Parathyroid adenoma (tissue), 2 donors: ENCODE results near the gene TMEM184C.

Experiments used
- H2AFZ ChIP-seq: fragments of 300-600 bp; sonication (generic); one replicate; pipeline ENCODE4 v1.7.0; 2017; ENCODE audit warnings: antibody characterized with exemption, mild to moderate bottlenecking
- H3K27ac ChIP-seq: fragments of 300-600 bp; sonication (generic); one replicate; pipeline ENCODE4 v1.7.0; 2017
- H3K27me3 ChIP-seq: fragments of 300-600 bp; sonication (generic); one replicate; pipeline ENCODE4 v1.7.0; 2017; ENCODE audit warnings: low read length; ENCODE audit not compliant: control insufficient read depth, insufficient read depth
- H3K36me3 ChIP-seq: fragments of 300-600 bp; sonication (generic); one replicate; pipeline ENCODE4 v1.7.0; 2017; ENCODE audit warnings: low read length; ENCODE audit not compliant: control insufficient read depth, insufficient read depth
- H3K4me1 ChIP-seq: fragments of 300-600 bp; sonication (generic); one replicate; pipeline ENCODE4 v1.7.0; 2017; ENCODE audit warnings: control low read depth
- H3K4me2 ChIP-seq: fragments of 300-600 bp; sonication (generic); one replicate; pipeline ENCODE4 v1.7.0; 2017; ENCODE audit warnings: low read length
- H3K4me3 ChIP-seq: fragments of 300-600 bp; sonication (generic); one replicate; pipeline ENCODE4 v1.7.0; 2017; ENCODE audit warnings: low read depth, low read length
- H3K79me2 ChIP-seq: fragments of 300-600 bp; sonication (generic); one replicate; pipeline ENCODE4 v1.7.0; 2017; ENCODE audit warnings: control low read depth
- H3K9ac ChIP-seq: fragments of 300-600 bp; sonication (generic); one replicate; pipeline ENCODE4 v1.7.0; 2017; ENCODE audit warnings: mild to moderate bottlenecking
- H3K9me3 ChIP-seq: fragments of 300-600 bp; sonication (generic); one replicate; pipeline ENCODE4 v1.7.0; 2017; ENCODE audit warnings: low read length; ENCODE audit not compliant: control insufficient read depth
- CTCF ChIP-seq: fragments of 300-600 bp; sonication (generic); IDR thresholded peaks from one replicate; pipeline ENCODE4 v1.7.0; 2017; ENCODE audit warnings: antibody characterized with exemption, mild to moderate bottlenecking
- donor health status: primary hyperparathyroidism.

The TMEM184C gene

GRCh38 chr4:147582386-147583060 lies 34.7 kb upstream of the TMEM184C start:
- H3K79me2 ChIP-seq, result peaks cover 2% of the 10 kb centered on the region
- no peak overlapping the region for H3K9ac ChIP-seq
- no peak for TF ChIP-seq CTCF
- H3K36me3 ChIP-seq, result no peaks in the 10 kb centered on the region
- H3K4me1 ChIP-seq, result peaks cover 3% of the 10 kb centered on the region
- H3K4me2 ChIP-seq, result no peak overlapping the region
- H3K27me3 ChIP-seq, result no peaks in the 10 kb centered on the region
- H3K4me3 ChIP-seq, result no peak overlapping the region
- no peak overlapping the region for H3K27ac ChIP-seq
- no peaks in the 10 kb centered on the region for H3K9me3 ChIP-seq
- H2AFZ ChIP-seq, result no peak overlapping the region

- Histone ChIP-seq H3K79me2 (peaks cover 2% of the 10 kb centered on the region), H3K9me3 (no peaks in the 10 kb centered on the region), H3K4me1 (no peaks in the 10 kb centered on the region), H3K36me3 (no peaks in the 10 kb centered on the region), H3K4me3 (no peak overlapping the region), H3K4me2 (no peak overlapping the region), H3K27me3 (no peaks in the 10 kb centered on the region), H2AFZ (no peak overlapping the region), H3K9ac (no peak overlapping the region), H3K27ac (no peak overlapping the region)
- TF ChIP-seq CTCF, result no peak
Measured at GRCh38 chr4:147583876-147584275, 33.3 kb upstream of the TMEM184C start.

GRCh38 chr4:147586032-147586431 lies 31.2 kb upstream of the TMEM184C start:
- Histone ChIP-seq H3K9ac (no peak overlapping the region), H3K4me3 (no peak overlapping the region), H3K4me1 (no peaks in the 10 kb centered on the region), H3K27me3 (no peaks in the 10 kb centered on the region), H3K9me3 (no peaks in the 10 kb centered on the region), H3K79me2 (peaks cover 2% of the 10 kb centered on the region), H3K27ac (no peak overlapping the region), H2AFZ (no peak overlapping the region), H3K36me3 (no peaks in the 10 kb centered on the region), H3K4me2 (no peak overlapping the region)
- no peak for TF ChIP-seq CTCF

- TF ChIP-seq CTCF, result no peak
- Histone ChIP-seq H2AFZ (no peak overlapping the region), H3K9ac (no peak overlapping the region), H3K36me3 (no peaks in the 10 kb centered on the region), H3K27me3 (no peaks in the 10 kb centered on the region), H3K4me1 (no peaks in the 10 kb centered on the region), H3K27ac (no peak overlapping the region), H3K4me2 (no peak overlapping the region), H3K79me2 (peaks cover 2% of the 10 kb centered on the region), H3K4me3 (no peak overlapping the region), H3K9me3 (no peaks in the 10 kb centered on the region)
Measured at GRCh38 chr4:147586637-147587036, 30.6 kb upstream of the TMEM184C start.

- peaks cover 2% of the 10 kb centered on the region for H3K79me2 ChIP-seq
- no peak overlapping the region for H2AFZ ChIP-seq
- no peaks in the 10 kb centered on the region for H3K9me3 ChIP-seq
- H3K4me3 ChIP-seq, result no peak overlapping the region
- H3K27ac ChIP-seq, result no peak overlapping the region
- H3K27me3 ChIP-seq, result no peaks in the 10 kb centered on the region
- H3K36me3 ChIP-seq, result no peaks in the 10 kb centered on the region
- no peak overlapping the region for H3K9ac ChIP-seq
- no peaks in the 10 kb centered on the region for H3K4me1 ChIP-seq
- no peak for TF ChIP-seq CTCF
- no peak overlapping the region for H3K4me2 ChIP-seq
Measured at GRCh38 chr4:147587041-147587440, 30.2 kb upstream of the TMEM184C start.
